ENCODE data around the gene TAF3.

The TAF3 gene

GRCh38 chr10:7913126-7913872 is 95.0 kb downstream of the TAF3 start:
- no peaks in the 10 kb centered on the region for H4K20me1 ChIP-seq (ENCODE audit: insufficient read depth, low read length)
- no peak overlapping the region for H3K4me2 ChIP-seq (ENCODE audit: low read depth, low read length)
- H3K79me2 ChIP-seq (ENCODE audit: low read length) = peaks cover 12% of the 10 kb centered on the region; the same call in 1 of the 2 replicates
- no peak for DNase-seq
- no peaks in the 10 kb centered on the region for H3K4me1 ChIP-seq (ENCODE audit: low read length)
- H3K36me3 ChIP-seq (replicated peaks; ENCODE audit: insufficient read depth, low read length) = no peaks in the 10 kb centered on the region
- H3K9me2 ChIP-seq (replicated peaks; ENCODE audit: insufficient read depth, low read length) = no peaks in the 10 kb centered on the region
- no peak overlapping the region for H3K4me3 ChIP-seq (ENCODE audit: low read length)
- TF ChIP-seq EZH2phosphoT487 (IDR thresholded peaks at IDR 0.05; ENCODE audit: low read length) = no peak
- no peak overlapping the region for H3K9ac ChIP-seq (ENCODE audit: low read length)
- no peak overlapping the region for H3K27ac ChIP-seq (ENCODE audit: low read length)
- no peaks in the 10 kb centered on the region for H3K9me3 ChIP-seq (replicated peaks; ENCODE audit: insufficient read depth, low read length)
- H2AFZ ChIP-seq (ENCODE audit: low read length) = no peak overlapping the region
- H3F3A ChIP-seq (ENCODE audit: insufficient read depth, low read length) = no peaks in the 10 kb centered on the region
- H3K27me3 ChIP-seq (replicated peaks; ENCODE audit: insufficient read depth, low read length) = no peaks in the 10 kb centered on the region

GRCh38 chr10:7915923-7916536 is 97.7 kb downstream of the TAF3 start:
- DNase-seq = no peak

GRCh38 chr10:7917736-7918135 is 99.4 kb downstream of the TAF3 start:
- H3F3A ChIP-seq (ENCODE audit: insufficient read depth, low read length) = no peaks in the 10 kb centered on the region
- no peaks in the 10 kb centered on the region for H3K4me1 ChIP-seq (ENCODE audit: low read length)
- no peak for TF ChIP-seq CTCF (IDR thresholded peaks at IDR 0.05; ENCODE audit: low read length)
- no peak for TF ChIP-seq EZH2phosphoT487 (IDR thresholded peaks at IDR 0.05; ENCODE audit: low read length)
- no peak for TF ChIP-seq EZH2 (optimal IDR thresholded peaks at IDR 0.05; ENCODE audit: low read depth, low read length)
- no peaks in the 10 kb centered on the region for H4K20me1 ChIP-seq (ENCODE audit: insufficient read depth, low read length)
- no peaks in the 10 kb centered on the region for H3K36me3 ChIP-seq (replicated peaks; ENCODE audit: insufficient read depth, low read length)
- H3K9me3 ChIP-seq (replicated peaks; ENCODE audit: insufficient read depth, low read length) = no peaks in the 10 kb centered on the region
- no peak overlapping the region for H3K27ac ChIP-seq (ENCODE audit: low read length)
- no peak overlapping the region for H3K4me2 ChIP-seq (ENCODE audit: low read depth, low read length)
- no peak for DNase-seq
- H3K79me2 ChIP-seq (ENCODE audit: low read length) = peaks cover 8% of the 10 kb centered on the region; the same call in 1 of the 2 replicates
- no peaks in the 10 kb centered on the region for H3K9me2 ChIP-seq (replicated peaks; ENCODE audit: insufficient read depth, low read length)
- no peaks in the 10 kb centered on the region for H3K27me3 ChIP-seq (replicated peaks; ENCODE audit: insufficient read depth, low read length)
- no peak overlapping the region for H2AFZ ChIP-seq (ENCODE audit: low read length)
- no peak overlapping the region for H3K9ac ChIP-seq (ENCODE audit: low read length)
- no peak overlapping the region for H3K4me3 ChIP-seq (ENCODE audit: low read length)

More at GRCh38 chr10:7915923-7916536, 97.7 kb downstream of the TAF3 start:
- Histone ChIP-seq H3K4me2 (ENCODE audit: low read depth, low read length) (no peak overlapping the region), H3F3A (ENCODE audit: insufficient read depth, low read length) (no peaks in the 10 kb centered on the region), H2AFZ (ENCODE audit: low read length) (no peak overlapping the region), H3K27me3 (replicated peaks; ENCODE audit: insufficient read depth, low read length) (no peaks in the 10 kb centered on the region), H3K79me2 (ENCODE audit: low read length) (peaks cover 9% of the 10 kb centered on the region; the same call in 1 of the 2 replicates), H3K9me2 (replicated peaks; ENCODE audit: insufficient read depth, low read length) (no peaks in the 10 kb centered on the region), H3K9ac (ENCODE audit: low read length) (no peak overlapping the region), H3K36me3 (replicated peaks; ENCODE audit: insufficient read depth, low read length) (no peaks in the 10 kb centered on the region), H4K20me1 (ENCODE audit: insufficient read depth, low read length) (no peaks in the 10 kb centered on the region), H3K4me3 (ENCODE audit: low read length) (no peak overlapping the region), H3K4me1 (ENCODE audit: low read length) (no peaks in the 10 kb centered on the region), H3K9me3 (replicated peaks; ENCODE audit: insufficient read depth, low read length) (no peaks in the 10 kb centered on the region), H3K27ac (ENCODE audit: low read length) (no peak overlapping the region)
- TF ChIP-seq EZH2 (optimal IDR thresholded peaks at IDR 0.05; ENCODE audit: low read depth, low read length) = no peak
- no peak for TF ChIP-seq CTCF (IDR thresholded peaks at IDR 0.05; ENCODE audit: low read length)
- no peak for TF ChIP-seq EZH2phosphoT487 (IDR thresholded peaks at IDR 0.05; ENCODE audit: low read length)

GRCh38 chr10:7922707-7923106 is 104.4 kb downstream of the TAF3 start:
- no peak for DNase-seq
- H3K9ac ChIP-seq (ENCODE audit: low read length) = no peak overlapping the region
- TF ChIP-seq EZH2 (optimal IDR thresholded peaks at IDR 0.05; ENCODE audit: low read depth, low read length) (no peak), EZH2phosphoT487 (IDR thresholded peaks at IDR 0.05; ENCODE audit: low read length) (no peak), CTCF (IDR thresholded peaks at IDR 0.05; ENCODE audit: low read length) (no peak)

More at GRCh38 chr10:7922707-7923106, 104.4 kb downstream of the TAF3 start:
- Histone ChIP-seq H4K20me1 (ENCODE audit: insufficient read depth, low read length) (no peaks in the 10 kb centered on the region), H3K4me1 (ENCODE audit: low read length) (no peaks in the 10 kb centered on the region), H3K79me2 (ENCODE audit: low read length) (0 out of 2 replicates have a peak, but pooled peaks cover 3% of the 10 kb centered on the region), H3K9me3 (replicated peaks; ENCODE audit: insufficient read depth, low read length) (no peaks in the 10 kb centered on the region), H3K27me3 (replicated peaks; ENCODE audit: insufficient read depth, low read length) (no peaks in the 10 kb centered on the region), H3K27ac (ENCODE audit: low read length) (no peak overlapping the region), H3K36me3 (replicated peaks; ENCODE audit: insufficient read depth, low read length) (no peaks in the 10 kb centered on the region), H3K9me2 (replicated peaks; ENCODE audit: insufficient read depth, low read length) (no peaks in the 10 kb centered on the region), H3K4me2 (ENCODE audit: low read depth, low read length) (no peak overlapping the region), H3F3A (ENCODE audit: insufficient read depth, low read length) (no peaks in the 10 kb centered on the region), H2AFZ (ENCODE audit: low read length) (no peak overlapping the region), H3K4me3 (ENCODE audit: low read length) (no peak overlapping the region)
